GM18498 (cell line): Measurements from ENCODE around the gene ABHD16A.
A peak's percentile ranks its signal among the peaks of the same experiment; 100 is the strongest.

Source experiments
- ATAC-seq: cut with Tn5 transposase; IDR thresholded peaks from one replicate; pipeline ENCODE4 v1.9.1; 2021; ENCODE audit warnings: mild to moderate bottlenecking, moderate library complexity; ENCODE audit not compliant: unreplicated experiment

ABHD16A gene

DNA sequence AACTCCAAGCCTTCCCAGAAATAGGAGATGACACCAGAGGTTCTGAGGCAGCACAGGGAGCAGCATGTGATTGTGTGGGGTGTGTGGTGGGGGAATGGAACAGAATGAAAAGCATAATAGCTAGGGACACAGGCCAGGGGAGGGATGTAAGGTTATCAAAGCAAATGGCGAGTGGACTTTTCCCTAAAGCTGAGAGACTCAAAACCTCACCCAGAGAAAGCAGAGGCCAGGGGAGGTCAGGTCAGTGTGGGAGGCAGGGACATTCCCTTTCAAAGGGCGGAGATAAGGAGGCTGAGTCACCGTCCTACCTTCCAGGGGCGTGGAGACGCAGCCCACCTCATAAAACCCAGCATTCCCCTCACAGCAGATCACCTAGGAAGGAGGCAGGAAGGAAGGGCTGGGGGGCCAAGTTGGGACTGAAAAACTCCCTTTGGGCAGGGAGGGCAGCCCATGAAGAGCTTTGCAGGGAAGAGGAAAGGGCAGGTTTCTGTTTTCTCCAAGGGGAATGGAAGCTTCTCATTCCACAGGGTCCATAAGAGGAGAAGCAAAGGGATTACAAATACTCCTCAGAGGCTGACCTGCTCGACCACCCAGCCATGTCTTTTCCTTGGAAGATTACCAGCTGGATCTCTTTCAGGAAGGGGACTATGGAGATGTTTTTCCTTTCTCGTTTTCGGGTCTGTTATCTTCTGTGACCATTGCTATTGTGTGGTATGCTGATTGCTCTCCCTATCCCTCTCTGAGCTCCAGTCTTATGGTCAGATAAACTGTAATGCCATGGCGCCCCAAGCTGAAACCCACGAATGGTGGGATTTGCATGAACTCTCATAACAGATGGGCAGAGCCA lies 12.7 kb downstream of the ABHD16A start:
- ATAC-seq, result no peak

DNA sequence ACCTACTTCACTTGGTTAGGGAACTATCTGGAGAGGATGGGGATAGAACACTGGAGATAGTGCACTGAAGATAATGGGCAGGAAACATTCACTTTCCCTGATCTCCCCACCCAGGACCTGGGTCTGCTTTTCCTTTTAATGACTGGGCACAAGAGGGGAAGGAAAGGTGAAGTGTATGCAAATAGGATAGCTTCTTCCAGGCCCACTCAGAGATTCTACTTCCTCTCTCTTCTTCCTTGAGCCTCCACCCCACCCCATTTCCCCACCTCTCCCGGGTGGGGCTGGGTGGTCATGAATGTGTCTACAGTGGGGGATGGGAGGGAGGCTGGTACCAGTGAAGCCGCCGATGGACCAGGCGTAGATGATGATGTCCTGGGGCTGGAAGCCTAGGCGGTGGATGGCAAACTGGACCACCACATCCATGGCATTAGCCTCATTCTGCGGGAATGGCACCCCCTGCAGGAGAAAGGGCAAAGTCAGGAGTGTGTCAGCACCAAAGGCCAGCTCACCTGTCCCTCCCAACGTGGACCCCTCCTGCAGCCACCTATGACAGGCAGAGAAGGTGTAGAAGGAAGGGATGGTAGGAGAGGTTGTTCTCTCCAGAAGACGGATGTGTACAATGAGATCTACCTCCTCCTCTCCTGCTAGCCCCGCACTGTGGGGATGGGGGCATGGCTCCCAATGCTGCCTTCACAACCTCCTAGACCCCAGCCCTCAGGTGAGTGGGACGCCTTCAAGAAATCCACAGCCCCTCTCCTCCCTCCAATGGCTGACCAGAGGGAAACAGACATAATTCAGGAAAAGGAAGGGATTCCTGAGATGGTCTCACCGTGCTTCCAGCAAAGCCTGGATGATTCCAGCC lies 13.6 kb downstream of the ABHD16A start:
- ATAC-seq, result no peak

DNA sequence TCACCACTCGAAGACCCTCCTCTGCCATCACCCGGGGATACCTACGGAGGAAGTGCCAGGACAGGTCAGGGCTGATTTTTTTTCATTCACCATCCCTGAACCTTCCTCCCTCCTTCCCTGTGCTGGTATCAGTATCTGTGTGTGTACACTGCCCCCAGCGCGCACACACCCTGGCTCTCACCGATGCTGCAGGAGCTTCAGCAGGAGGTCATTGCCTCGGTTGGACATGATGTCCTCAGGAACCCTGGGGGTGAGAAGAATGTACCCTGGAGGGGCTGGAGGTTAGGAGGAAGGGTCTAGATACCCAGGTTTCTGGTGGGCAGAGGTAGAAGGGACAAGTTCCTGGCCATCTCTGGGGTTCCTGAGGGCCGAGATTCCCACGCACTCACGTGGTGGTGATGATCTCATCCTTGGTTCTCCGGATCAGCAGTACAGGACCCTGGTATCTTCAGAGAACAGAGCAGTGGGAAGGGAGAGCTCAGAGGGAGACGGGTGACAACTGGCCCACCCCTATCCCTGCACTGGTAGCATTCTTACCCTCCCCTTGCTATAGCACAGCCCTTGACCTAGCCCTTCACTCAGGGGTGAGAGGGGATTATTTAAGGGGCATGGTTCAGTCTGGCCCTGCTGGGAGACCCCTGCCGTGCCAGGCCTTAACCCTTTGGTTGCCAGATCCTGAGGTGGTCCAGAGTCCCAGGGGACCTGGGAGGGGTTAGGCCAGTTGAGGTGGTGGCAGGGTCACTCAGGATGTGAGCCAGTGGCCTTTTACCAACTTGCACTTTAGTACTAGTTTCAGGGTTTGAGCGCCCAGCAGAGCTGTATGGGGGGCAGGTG lies 15.0 kb downstream of the ABHD16A start:
- ATAC-seq, result no peak

DNA sequence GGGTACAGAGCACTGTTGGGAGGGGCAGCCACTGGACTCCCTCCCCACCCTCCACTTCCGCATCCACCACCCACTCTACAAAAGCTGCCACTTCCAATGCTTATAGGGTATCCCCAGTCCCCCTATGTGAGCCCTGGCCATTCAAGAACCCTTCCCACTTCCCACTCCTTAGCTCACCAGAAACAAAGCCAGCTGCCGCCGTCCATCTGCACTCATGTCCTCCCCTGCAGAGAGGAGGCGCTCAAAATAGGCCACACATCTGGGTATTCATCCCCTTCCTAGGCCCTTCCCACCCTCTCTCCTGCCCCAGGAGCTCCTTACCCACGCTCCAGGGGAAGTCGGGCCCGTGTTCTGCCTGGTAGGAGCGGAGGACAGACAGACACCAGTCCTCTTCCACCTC lies 15.8 kb downstream of the ABHD16A start:
- no peak for ATAC-seq

DNA sequence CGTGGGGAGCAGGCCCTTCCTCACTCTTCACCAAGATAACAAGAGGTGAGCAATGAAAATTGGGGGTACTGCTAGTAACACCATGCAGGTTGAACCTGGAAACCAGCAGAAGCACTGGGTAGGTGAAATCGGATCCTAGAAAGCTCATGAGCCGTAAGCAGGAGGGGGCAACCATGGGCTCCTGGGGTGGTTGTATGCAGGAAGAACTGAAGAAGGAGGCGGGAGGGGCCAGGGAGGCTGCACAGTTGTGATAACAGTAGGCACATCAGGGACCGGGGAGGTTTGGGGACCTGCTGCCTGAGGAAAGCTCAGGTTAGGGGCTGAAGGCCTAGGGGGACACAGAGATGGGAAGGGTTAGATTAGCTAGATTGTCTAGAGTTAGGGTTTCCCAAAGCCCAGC lies 16.6 kb downstream of the ABHD16A start:
- ATAC-seq, result no peak

DNA sequence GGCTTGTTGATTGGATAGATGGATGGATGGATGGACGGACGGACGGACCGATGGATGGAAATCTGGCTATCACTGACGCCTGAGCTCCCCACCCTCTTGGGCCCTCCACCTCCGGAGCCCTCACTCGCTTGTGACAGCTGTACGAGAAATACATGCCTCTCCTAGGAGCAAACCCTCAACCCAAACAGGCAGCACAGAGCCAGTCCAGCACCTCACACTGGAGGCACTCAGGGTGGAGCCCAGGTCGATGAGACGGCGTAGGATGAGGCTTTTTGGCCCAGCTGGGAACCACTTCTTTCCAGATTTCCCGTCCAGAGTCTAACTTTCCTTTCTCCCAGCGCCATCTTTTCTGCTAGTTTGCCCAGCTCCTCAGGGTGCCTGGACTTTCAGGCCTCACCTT lies 19.5 kb downstream of the ABHD16A start:
- no peak for ATAC-seq

DNA sequence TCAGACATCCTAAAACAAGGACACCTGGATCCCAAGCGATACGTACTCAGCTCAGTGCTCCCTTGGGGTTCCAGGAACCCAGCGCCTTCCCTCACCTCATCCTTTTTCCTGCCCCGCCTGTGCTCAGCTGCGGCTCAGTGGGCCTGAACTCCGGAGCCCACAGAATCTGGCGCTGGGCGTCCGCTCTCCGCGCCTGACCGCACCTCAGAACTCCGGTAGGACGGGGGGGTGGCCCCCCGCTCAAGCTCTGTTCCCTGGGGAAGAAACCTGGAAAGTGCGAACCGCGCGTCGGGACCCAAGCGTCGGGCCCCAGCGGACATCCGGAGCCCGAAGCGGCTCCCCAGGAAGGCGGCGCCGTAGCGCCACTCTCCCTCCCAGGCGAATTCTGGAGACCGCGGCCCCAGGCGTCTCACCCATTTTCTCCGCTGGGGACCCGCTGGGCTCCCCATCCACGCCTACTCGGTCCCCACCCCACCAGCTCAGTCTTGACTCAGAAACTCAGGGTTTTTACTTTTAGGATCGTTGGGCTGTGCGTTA lies 21.9 kb downstream of the ABHD16A start:
- peak; percentile 34 for ATAC-seq

DNA sequence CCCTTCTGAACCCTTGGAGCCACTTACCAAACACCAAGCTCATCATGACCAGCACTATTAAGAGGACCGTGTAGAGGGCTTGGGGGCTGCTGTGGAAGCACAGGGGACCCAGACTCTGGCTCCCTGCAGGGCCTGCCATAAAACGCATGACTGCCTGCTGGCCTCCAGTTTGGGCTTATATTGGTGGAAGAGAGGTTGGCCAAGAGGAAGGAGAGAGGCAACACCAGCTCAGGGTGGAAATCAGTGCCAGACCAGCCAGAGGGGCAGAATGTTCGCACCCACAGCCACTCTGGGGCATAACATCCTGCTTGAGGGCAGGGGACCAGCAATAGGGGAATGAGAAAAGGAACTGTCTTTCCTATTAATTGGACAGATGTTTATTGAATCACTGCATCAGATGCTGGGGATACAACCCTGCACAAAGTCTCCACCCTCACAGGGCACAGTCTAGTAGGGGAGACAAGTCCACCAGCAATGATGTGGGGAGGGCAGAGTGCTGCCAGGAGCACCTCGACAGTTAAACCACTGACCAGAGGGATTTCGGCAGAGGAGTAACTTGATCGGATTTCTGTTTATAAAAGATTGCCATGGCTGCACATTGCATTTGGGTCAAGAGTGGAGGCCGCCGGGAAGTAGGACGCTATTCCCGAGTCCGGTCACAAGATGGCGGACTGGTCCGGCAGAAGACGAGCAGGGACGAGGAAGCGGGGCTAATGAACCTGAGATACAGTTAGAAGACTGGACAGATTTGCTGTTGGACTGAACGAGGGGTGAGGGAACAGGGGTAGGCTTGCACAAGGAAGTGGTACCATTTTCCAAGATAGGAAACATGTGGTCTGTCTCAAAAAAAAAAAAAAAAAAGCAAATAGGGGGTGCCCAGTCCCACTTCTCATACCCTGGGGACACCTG lies 22.6 kb downstream of the ABHD16A start, which contains the start of gene LY6G5C:
Gene LY6G5C, minus strand, starts transcription at position 842 of the 909 bp plus-strand sequence. Its CDS starts 694 bp downstream, at position 148.
- ATAC-seq, result peak; percentile 52

DNA sequence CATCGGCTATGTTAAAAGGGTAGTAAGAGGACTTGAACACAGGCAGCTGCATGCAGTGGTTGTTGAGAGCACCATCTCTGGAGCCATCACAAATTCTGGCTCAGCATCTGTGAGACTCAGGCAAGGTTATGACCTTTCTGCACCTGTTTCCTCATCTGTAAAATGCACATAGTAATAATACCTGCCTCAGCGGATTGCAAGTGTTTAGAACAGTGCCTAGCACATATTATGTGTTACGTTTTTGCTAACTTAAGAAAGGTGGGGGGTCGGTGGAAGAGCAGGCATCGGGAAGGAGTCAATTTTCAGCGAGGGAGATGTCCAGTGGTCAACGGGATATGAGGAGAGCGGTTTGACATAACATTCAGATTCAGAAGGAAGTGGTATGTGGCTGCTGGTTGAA lies 25.2 kb downstream of the ABHD16A start:
- ATAC-seq, result no peak

DNA sequence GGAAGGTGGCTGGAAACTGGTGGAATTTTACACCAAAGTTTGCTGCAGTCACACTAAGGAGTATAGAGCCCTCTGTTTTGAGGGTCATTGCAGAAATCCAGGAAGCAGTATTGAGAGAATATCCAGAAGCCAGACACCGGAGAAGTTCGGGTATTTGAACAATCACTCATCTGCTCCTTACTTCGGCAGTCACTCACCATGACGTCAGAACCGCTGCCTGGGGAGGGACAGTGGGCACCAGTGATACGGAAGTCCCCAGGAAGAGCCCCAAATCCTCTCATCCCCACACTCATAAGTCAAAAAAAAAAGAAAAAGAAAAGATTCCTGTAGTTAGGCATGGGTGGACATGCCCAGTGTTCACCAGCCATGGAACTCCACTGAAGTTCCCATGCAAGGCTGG lies 26.2 kb downstream of the ABHD16A start:
- ATAC-seq, result no peak

DNA sequence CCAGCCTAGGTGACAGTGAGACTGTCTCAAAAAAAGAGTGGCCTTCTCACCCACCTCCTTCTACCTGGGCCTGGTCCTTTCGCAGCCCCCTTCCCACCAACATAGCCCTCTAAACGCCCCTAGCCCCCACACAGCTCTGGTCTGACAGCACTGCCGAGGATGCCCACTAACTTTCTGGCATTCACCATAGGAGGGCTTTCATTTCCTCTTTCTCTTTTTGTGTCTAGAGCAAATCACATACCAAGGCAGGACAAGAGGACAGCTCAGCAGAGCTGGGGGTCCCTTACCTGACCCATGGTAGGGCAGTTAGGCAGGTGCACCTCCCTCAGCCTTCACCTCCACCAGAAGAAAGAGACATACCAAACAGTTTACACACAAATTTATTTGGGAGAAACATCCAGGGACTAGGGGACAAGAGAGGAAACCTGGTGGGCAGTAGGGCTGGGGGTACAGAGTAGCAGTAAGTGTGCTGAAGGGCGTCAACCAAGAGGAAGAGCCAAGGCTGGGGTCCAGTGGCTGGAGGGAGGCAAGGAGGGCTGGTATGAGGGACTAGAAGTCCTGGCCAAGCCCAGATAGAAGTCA lies 26.7 kb downstream of the ABHD16A start:
- ATAC-seq, result no peak

DNA sequence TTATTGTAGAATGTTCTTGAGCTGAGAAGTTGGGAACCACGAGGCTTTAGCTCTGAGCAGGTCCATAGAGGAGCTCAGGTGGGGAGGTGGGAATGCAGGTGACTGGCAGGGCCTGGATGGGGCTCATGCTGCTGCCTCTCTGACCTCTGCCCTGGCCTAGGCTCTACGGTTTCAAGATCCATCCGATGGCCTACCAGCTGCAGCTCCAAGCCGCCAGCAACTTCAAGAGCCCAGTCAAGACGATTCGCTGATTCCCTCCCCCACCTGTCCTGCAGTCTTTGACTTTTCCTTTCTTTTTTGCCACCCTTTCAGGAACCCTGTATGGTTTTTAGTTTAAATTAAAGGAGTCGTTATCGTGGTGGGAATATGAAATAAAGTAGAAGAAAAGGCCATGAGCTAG lies 33.4 kb downstream of the ABHD16A start, which contains the start of gene LY6G5B:
Gene LY6G5B, plus strand, starts transcription at position 301 of the 400 bp plus-strand sequence. CDS start 975 bp downstream, outside the sequence.
- no peak for ATAC-seq

DNA sequence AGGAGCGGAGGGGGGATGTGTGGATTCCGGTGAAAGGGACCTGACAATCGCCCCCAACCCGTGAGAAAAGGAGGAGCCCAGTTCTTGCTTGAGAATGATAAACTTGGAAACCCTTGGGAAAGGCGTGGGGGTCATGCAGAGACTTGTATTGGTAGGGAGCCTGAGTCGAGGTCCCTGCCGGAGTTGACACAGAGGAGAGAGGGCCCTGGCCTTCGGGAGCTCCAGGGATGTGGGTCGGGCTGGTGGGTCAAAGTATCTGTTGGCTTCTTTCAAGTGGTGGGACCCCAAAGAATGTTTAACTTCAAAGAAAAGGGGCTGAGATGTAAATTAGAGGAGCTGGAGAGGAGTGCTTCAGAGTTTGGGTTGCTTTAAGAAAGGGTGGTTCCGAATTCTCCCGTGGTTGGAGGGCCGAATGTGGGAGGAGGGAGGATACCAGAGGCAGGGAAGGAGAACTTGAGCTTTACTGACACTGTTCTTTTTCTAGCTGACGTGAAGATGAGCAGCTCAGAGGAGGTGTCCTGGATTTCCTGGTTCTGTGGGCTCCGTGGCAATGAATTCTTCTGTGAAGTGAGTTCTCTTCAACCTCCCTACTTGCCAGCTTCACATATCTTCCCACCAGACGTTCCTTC lies 36.7 kb downstream of the ABHD16A start:
- no peak for ATAC-seq

DNA sequence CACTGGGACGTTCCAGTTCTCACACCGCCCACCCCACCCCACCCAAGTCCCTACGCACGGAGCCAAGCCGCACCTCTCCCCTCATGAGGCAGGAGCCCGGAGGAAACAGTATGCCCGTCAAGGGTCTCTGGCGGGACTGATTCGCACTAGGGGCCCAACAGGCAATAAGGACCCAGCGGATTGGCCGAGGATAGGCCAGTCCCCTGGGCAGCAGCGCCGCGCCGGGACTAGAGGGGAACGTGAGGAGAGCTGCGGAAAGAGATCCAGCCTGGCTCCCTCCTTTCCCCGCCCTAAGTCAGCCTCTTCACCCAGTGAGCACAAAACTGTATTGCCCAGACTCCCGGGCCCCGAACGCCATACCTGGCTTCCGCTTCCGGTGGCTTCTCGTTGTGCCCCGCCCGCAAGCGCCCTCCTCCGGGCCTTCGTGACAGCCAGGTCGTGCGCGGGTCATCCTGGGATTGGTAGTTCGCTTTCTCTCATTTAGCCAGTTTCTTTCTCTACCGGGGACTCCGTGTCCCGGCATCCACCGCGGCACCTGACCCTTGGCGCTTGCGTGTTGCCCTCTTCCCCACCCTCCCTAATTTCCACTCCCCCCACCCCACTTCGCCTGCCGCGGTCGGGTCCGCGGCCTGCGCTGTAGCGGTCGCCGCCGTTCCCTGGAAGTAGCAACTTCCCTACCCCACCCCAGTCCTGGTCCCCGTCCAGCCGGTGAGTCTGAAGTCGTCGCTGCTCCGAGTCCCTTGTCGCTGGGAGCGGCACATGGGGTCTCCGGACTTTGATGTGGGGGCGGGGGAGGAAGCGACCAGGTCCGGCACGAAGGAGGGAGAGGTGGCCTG lies 37.4 kb downstream of the ABHD16A start, which contains the start of gene CSNK2B:
Gene CSNK2B, plus strand, starts transcription at position 580 of the 836 bp plus-strand sequence. CDS start 752 bp downstream, outside the sequence.
- peak; percentile 77 for ATAC-seq

DNA sequence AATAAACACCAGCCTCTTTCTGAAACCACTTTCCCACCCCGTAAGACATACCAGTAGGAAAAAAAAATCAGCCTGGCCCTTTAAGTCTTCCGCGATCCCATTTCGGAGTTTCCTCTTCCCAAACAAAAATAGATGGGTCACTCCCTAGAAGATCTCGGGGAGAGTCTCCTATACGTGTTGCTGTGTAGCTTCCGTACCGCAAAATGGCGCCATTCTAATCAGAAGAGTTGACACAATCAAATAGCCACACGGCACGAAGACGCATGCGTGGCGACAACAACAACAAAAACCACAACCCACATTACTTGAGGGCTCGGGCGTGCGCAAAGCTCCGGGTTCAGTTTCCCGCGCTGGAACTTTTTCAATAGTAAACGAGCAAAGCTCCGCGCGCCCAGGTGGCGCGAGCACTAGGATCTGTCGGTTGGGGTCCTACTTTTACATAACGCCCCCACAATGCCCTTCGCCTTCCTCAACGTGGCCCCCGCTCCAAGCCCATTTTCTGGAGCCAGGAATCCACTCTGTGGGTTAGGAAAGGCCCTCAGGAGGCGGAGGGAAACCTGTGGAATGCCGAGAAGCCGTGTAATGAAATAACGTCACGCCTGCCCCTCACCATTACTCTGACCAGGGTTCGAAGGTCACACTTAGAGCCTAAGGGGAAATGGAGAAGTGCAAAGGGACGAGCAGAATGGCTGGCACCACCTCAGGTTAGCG lies 38.2 kb downstream of the ABHD16A start, which contains the start of gene GPANK1:
Gene GPANK1, minus strand, starts transcription at position 208 of the 711 bp plus-strand sequence. CDS start 519 bp downstream, outside the sequence.
- peak; percentile 38 for ATAC-seq

DNA sequence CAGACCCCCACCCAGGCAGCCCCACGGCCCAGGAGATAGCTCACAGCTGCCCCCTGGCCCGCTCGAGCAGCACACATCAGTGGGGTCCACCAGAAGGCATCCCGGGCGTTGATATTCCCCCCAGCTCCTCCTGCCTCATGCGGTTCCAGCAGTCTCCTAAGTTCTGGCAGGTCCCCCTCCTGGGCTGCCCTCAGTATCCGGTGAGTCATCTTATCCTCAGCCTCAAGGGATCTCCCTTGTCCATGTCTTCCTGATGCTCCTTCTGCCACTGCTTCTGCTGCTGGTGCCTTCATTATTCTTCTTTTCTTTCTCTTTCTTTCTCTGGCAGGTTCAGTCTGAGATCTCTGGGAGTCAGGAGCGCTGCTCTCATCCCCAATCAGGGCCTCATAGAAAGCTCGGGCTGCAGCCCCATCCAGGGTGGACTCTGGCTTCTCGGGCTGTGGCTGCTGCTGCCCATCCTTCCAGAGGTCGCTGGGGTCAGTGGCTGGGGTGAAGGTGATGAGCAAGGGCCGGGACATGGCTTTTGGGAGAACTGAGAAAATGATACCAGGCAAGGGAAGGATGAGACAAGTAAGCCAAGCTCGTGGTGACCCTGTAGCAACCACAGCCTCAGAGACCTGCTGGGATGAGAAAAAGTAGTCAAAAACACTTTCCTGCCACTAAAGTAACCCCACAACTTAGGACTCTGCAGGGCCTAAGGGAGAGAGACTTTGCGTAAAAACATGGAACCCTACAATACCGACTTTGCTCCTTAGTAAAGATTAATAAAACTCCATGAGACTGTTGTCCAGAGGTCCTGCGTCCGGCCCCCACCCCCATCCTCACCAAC lies 38.9 kb downstream of the ABHD16A start:
- ATAC-seq, result no peak
